NCI-H2107 treated with DMSO at 0.1 percent for 48 hours (cell line): ENCODE measurements around the gene ZBTB8B.
"Not testable (repeated sequence)": the region's sequence is repeated elsewhere in the genome, so short reads cannot be mapped to it uniquely, and the experiment has no call there.

Experiments
- DNase-seq: peaks from one replicate; lab custom pipeline; 2025; ENCODE audit not compliant: unreplicated experiment; lab: John Stamatoyannopoulos, UW

The ZBTB8B gene

DNA sequence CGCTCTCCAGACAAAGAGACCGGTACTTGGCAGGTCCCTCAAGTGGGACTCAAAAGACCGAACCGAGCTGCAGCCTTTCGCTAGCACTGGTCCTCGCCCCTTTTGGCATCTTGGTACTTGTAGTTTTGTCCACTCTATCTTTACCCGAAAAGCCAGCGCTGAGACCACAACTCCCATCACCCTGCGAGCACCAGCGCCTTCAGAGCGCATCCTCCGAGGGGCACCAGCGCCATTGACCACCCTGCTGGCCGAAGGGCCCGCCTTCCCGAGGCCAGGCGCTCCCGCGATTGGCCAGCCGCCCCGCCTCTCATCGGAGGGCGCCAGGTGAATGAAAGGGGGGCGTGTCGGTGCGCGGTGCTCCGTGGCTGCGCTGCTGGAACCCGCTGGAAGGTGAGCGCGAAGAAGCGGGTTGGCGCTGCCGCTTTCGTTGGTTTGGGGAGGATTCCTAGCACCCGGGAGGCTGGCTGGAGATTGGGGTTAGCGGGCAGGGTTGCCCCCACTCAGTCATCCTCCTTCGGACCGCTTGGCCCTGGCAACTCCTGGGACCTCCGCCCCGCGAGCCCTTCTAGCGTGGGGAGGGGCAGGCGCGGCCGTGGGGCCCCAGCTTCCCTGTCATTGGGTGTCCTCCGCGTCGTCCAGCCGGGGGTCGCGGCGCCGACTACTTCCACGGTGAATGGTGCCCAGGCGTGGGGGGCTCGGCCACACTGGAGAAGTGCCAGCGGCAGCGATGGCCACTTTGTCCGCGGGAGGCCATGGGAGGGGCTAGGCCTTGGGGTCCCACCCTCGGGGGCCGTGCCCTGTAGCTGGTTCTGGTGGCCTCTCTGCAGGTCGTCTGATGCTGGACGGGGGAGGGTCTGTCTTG lies at the start of gene ZBTB8B:
Gene ZBTB8B (plus strand): TSS at position 357 of the 862 bp plus-strand sequence. CDS start 5,553 bp downstream, outside the sequence.
- DNase-seq = peak; percentile 98

DNA sequence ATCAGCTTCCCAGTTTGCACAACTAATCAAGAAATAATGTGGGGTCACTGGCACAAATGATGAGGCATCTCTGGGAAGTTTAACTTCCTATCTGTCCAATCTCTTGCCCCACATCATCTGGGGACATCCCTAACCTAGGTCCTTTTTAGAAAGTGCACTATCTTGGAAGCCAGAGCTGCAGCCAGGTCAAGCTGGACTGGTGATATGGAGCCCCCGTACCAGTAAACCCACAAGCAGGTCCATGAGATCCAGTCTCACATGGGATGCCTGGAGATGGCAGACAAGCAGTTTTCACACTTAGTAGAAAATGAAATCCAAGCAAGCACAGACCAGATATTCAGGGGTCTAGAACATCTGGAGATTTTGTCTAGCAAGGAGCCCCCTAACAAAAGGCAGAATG lies 43.1 kb upstream of the ZBTB8B start:
- DNase-seq = no peak

DNA sequence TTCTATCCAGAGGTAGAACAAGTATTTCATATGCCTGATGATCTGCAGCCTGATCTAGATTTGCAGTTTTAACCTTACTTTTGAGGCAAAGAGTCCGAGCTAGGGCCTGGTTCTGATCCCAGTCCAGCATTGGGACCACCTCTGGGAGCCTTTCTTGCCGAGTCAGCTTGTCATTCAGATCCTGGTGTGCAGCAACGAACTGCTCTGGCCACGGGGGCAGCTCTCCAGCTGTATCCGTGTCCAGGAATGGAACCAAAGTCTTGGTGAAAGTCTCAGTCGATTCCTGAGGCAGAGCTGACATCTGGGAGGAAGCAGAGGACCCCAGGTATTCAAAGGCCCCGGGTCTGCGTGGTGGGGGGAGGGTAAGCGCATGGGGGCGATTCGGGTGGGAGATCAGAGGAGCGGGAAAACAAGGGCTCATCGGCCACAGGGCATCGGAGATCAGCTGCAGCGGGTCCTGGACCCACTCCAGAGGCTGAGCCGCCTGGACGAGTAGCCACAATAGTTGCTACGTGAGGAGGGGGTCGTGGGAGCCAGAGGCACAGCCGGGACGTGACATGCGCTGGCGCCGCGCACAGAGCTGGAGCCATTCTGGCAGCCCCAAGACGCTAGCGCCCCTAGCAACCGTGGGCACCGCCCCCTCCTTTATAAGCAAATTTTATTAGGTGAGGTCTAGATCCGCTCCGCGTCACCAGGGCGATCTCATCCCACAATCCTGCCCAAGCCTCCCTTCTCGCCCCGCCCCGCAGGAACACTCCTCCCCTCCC lies 38.2 kb upstream of the ZBTB8B start:
- DNase-seq = no peak

DNA sequence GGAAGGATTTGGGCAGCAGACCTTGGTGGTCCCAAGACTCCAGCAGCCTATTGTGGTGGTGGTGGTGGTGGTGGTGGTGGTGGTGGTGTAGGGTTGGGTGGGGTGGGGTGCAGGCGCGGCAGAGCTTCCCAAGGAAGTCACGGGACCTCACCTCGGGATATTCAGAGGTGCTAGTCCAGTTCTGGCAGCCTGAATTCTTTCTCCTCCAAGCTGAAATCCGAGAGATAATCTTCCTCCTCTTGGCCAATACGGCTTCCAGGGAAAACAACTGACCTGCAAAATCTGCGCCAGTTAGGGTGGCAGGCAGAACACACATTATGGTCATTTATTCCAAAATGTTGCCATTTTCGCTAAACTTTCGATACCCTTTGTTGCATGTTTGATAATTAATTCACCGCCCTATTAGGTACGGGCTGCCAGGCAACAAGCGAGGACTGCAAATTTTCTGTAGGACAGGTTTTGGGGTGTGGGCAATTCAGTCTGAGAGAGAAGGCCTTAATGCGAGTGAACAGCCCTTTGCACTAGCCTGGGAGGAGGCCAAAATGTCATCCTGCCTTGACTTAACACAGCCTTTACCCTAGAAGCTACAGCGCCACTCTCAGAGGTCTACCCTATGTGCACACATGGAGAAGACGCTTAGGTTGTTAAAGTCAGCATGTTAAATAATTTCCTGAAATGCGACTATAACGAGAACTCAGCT lies 37.5 kb upstream of the ZBTB8B start:
- no peak for DNase-seq

DNA sequence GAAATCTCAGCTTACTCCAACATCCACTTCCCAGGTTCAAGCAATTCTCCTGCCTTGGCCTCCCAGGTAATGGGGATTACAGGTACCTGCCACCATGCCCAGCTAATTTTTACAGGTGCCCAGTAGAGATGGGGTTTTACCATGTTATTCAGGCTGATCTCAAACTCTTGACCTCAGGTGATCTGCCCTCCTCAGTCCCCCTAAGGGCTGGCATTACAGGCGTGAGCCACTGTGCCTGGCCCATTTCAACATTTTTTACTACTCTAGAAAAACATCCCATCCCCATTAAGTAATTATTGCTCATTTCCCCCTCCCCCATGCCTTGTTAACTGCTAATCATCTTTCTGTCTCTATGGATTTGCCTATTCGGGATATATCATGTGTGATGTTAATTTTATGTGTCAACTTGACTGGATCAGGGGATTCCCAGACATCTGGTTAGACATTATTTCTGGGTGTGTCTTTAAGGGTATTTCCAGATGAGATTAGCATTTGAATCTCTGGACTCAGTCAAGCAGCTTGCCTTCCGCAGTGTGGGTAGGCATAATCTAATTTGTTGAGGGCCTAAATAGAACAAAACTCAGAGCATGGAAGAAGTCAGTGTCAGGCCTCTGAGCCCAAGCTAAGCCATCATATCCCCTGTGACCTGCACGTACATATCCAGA lies 33.0 kb upstream of the ZBTB8B start:
- no peak for DNase-seq

DNA sequence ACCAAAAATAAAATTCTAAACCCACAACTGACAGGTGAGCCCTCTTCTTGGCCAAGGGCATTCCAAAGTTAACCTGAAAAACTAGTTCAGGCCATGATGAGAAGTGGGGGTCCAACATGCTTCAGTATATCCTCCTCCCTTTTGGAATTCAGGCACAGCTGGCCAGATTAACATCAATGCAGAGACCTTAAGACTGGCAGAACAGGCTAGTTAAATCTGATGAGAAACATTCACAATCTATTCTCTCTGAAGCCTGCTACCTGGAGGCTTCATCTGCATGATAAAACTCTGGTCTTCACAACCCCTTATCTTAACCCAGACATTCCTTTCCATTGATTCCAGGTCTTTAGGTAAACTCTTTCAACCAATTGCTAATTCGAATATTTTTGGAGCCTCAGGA lies 26.7 kb upstream of the ZBTB8B start:
- no peak for DNase-seq

DNA sequence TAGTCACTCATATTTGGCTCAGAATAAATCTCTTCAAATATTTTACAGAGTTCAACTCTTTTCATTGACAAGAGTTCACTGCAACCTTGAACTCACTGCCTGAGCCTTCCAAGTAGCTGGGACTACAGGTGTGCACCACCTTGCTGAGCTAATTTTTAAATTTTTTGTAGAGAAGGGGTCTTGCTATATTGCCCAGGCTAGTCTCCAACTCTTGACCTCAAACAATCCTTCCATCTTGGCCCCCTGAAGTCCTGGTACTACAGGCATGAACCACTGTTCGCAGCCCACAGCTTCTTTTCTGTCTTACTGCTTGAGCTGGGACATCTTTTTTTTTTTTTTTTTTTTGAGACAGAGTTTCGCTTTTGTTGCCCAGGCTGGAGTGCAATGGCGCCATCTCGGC lies 26.1 kb upstream of the ZBTB8B start:
- DNase-seq = not testable (repeated sequence)

DNA sequence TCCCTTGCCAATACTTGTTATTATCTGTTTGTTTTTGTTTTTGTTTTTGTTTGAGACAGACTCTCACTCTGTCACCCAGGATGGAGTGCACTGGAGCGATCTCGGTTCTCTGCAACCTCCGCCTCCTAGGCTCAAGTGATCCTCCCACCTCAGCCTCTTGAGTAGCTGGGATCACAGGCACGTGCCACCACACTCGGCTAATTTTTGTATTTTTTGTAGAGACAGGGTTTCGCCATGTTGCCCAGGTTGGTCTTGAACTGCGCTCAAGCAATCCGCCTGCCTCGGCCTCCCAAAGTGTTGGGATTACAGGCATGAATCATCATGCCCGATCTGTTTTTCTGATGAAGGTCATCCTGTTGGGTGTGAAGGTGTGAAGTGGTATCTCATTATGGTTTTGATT lies 23.4 kb upstream of the ZBTB8B start:
- not testable (repeated sequence) for DNase-seq

DNA sequence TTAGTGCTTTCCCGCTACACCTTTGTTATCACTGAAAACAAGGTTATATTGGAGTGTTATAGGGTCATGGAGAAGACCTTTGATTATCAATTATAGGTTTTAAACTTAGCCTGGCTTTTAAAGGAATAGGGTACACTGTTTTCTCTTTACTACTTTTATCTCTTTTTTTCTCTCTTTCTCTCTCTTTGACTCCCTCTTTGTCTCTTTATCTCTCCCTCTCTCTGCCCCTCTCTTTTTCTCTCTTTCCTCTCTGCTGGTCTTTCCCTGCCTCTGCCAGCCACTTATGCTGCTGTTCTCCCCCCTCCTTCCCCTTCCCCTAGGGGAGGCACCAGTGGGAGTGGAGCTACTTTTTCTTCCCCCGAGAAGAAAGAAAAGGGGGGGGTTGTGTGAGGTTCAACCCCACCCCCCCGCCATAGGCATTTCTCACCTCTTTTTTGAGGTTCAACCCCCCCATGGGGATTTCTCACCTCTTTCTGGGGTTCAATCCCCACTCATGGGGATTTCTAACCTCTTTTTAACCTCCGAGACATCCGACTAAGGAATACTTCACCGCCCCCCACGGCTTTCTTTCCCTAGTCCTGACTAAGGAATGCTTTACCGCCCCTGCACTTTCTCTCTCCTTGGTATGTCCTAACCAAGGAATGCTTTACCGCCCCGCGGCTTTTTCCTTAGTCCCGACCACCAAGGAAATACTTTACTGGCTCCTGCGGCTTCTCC lies 17.2 kb upstream of the ZBTB8B start:
- no peak for DNase-seq

DNA sequence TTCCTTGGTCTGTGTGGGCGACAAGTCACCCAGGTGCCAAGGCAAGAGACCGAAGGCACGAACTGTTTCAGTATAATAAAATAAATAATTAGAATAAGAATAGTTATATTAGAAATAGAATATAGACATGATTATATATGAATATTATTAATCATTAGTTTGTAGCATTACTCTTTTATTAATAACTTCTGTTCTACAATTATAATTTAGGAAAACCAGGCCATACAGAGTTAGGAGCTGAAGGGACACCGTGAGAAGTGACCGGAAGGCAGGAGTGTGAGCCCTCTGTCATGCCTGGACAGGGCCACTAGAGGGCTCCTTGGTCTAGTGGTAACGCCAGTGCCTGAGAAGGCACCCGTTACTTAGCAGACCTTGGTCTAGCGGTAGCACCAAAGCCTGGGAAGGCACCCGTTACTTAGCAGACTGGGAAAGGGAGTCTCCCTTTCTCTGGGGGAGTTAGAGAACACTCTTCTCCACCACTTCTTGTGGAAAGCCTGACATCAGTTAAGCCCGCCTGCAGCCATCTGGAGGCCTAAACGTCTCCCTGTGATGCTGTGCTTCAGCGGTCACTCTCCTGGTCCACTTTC lies 16.6 kb upstream of the ZBTB8B start:
- peak; percentile 61 for DNase-seq

DNA sequence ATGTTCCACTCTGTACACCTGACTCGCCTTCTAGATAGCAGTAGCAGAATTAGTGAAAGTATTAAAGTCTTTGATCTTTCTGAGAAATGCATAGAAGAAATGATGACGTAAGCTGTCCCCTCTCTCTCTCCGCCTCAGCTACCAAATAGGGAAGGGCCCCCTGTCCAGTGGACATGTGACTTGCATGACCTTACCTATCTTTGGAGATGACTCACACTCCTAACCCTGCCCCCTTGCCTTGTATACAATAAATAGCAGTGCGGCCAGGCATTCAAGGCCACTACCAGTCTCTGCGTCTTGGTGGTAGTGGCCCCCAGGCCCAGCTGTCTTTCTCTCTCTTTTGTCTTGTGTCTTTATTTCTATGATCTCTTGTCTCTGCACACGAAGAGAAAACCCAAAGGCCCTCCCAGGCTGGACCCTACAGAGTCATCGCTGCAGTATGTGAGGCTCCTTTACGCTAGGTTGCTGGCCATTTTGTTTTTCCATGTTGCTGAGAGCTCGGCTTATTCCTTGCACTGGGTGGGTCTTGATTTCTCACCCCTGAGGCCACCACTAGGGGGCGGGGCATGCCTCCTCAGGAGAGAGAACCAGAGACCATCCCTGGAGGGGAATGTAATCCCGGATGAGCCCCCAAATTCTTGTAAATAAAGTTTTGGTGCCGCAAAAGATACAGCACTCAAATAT lies 16.0 kb upstream of the ZBTB8B start:
- DNase-seq = no peak

DNA sequence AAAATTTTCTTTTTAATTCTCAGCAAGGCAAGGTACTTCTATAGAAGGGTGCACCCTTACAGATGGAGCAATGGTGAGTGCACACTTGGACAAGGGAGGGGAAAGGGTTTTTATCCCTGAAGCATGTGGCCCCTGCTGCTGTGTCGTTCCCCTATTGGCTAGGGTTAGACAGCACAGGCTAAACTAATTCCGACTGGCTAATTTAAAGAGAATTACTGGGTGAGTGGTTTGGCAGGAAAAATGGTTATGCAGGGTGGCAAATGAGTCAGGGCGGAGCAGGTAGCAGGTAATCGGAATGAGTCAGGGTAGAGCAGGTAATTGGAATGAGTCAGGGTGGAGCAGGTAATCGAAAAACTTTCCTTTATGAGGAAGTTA lies 15.4 kb upstream of the ZBTB8B start:
- not testable (repeated sequence) for DNase-seq

DNA sequence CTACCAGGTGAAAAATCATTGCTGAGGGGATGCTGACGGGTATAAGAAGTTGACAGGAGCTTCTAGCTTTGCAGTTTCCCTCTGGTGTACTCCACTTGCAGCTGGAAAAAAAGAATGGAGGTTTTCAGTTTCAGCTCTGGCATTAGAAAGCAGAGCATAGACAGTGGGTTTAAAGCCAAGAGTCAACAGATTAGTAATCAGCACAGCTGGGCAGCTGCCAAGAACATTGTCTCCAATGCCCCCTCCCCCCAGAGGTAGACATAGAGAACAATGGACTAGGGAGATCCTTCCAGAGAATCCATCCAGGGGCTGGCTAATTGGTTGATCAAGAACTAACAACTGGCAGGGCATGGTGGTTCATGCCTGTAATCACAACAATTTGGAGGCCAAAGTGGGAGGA lies 10.1 kb upstream of the ZBTB8B start:
- DNase-seq = peak; percentile 56

DNA sequence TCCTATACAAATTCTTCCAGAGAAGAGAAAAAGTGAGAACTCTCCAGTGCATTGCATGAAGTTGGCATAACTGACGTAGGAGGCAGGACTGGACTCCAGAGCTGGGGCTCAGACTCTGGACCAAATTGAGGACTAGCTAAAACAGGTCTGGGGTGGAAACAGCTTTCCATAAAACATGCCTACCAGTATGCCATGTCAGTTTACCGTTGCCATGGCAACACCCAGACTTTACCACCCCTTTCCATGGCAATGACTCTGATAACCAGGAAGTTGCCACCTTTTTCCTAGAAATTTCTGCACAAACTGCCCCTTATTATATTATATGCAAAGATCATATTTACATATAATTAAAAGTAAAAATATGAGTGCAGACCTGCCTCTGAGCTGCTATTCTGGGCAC lies 8.9 kb upstream of the ZBTB8B start:
- DNase-seq = no peak

DNA sequence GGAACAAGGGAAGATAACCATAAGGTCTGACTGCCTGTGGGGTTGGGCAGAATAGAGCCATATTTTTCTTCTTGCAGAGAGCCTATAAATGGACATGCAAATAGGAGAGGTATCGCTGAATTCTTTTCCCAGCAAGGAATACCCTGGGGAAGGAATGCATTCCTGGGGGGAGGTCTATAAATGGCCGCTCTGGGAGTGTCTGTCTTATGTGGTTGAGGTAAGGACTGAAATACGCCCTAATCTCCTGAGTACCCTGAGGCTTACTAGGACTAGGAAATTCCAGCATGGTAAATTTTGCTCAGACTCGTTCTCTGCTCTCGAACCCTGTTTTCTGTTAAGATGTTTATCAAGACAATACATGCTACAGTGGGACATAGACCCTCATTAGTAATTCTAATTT lies 6.1 kb upstream of the ZBTB8B start:
- DNase-seq = not testable (repeated sequence)

DNA sequence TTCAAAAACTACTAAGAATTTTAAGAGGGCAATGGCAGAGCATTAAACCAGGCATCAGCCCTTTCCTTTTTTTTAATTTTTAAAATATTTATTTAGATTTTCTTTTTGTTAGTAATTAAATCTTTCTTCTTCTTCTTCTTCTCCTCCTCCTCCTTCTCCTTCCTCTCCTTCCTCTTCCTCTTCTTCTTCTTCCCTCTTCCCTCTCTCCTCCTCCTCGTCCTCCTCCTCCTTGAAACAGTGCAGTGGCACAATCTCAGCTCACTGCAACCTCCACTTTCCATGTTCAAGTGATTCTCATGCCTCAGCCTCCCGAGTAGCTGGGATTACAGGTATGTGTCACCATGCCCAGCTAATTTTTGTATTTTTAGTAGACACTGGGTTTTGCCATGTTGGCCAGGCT lies 1.9 kb upstream of the ZBTB8B start:
- DNase-seq = not testable (repeated sequence)

DNA sequence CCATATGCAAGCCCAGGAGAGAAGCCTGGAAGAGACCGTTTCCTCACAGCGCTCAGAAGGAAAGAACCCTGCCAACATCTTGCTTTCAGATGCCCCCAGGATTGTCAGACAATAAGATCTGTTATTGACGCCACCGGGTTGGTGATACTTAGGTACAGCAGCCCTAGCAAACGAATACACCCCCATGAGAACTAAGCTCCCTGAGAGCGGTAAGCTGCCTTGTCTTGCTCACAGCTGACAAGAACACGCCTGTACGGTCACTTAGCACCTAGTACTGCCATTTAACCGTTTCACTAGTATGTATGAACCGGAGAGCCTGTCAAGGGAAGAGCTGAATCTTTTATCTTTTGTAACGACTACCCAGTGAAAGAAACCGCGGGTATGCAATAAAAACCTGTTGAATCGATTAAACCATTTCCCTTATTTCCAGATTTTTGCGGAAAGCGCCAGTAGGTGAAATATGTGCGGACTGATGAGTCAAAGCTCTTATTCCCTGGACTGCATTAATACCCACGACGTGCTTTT lies 619 bp upstream of the ZBTB8B start:
- peak; percentile 94 for DNase-seq

DNA sequence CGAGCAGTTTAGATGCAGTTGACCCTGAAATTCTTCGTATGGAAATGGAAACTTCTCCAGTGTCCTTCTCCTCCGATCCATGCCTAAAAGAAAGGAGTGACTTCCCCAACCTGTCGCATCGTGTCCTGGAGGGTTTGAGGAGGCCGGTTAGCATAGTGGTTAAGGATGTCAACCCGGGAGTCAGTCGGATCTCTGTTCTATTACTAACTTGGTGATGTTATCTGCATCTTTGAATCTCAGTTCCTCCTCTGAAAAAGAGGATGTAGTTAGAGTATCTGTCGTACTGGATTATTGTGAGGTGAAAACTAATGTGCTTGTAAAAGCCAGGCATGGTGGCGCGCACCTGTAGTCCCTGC lies 684 bp downstream of the ZBTB8B start:
- no peak for DNase-seq

DNA sequence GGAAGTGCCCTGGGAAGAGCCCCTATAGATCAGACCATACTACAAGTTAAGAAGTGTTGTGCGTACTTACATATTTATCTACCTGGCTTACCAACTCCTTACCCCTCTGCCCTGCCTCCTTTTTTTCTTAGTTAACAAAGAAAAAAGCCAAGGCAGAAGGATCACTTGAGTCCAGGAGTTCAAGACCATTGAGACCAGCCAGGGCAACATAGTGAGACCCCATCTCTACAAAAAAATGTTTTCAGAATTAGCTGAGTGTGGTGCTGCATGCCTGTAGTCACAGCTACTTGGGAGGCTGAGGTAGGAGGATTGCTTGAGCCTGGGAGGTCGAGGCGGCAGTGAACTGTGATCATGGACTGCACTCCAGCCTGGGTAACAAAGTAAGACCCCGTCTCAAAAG lies 1.9 kb downstream of the ZBTB8B start:
- DNase-seq = no peak
